ENCODE results near the gene GP1BA. TPM values are rescaled to one million over a fixed set of nuclear protein-coding genes. Genes with fewer than 3 reads are reported as not detected.

The GP1BA gene
- total and polyA plus RNA-seq, 2 donors (not counting 1 experiment from before 2014, with no cell fraction given): 0.06 TPM; not detected in 1

DNA sequence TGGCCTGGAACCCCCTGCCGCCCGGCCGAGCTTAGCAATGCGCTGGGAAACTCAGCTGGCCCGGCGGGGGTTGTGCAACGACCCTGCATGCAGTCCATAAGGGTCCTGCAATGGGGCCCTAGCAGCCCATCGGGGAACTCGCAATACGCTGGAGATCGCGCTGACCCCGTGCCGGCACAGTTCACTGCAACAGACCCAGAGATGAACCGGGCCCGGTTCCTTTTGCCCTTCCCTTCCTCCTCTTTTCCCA, 7.4 kb downstream of the GP1BA start:
- intact Hi-C loops (cut with micrococcal nuclease): loop anchor here (2.0 kb wide), 1 partner anchor 31 kb away; no protein-coding TSS in a partner anchor
- Mint-ChIP-seq H3K9me3 (ENCODE audit: insufficient read depth) (no peaks in the 10 kb centered on the region), H3K27ac (peak overlapping the region; percentile 95), H3K27me3 (peaks cover under 1% of the 10 kb centered on the region), H3K4me3 (peak overlapping the region; percentile 89), H3K4me1 (peaks cover 55% of the 10 kb centered on the region)
- WGBS (ENCODE audit: insufficient coverage): 1% methylated on average over 16 of the region's 16 CpGs
- Histone ChIP-seq H3K27me3 (replicated peaks in 1 of 4; ENCODE audit: control extremely low read depth in 1 of 4, control insufficient read depth in 3 of 4, insufficient read depth in 4 of 4, low read length in 3 of 4) (no peaks in the 10 kb centered on the region), H3K36me3 (replicated peaks in 1 of 2; ENCODE audit: control extremely low read depth in 1 of 2, control insufficient read depth in 1 of 2, extremely low read depth in 1 of 2, insufficient read depth in 2 of 2, low read length in 1 of 2) (peaks cover 0 to 38% of the 10 kb centered on the region in 2 experiments), H3K79me2 (ENCODE audit: control insufficient read depth, insufficient read depth, low read length) (peaks cover 42% of the 10 kb centered on the region), H2AFZ (ENCODE audit: insufficient read depth, low read depth, low read length, poor library complexity, severe bottlenecking) (peak overlapping the region; percentile 78), H3K4me2 (replicated peaks; ENCODE audit: low read depth, low read length, poor library complexity, severe bottlenecking) (peak overlapping the region; percentile 99), H4K20me1 (ENCODE audit: control insufficient read depth, insufficient read depth, low read length, poor library complexity, severe bottlenecking) (peaks cover 6% of the 10 kb centered on the region), H3K4me1 (ENCODE audit: control insufficient read depth in 2 of 2, insufficient read depth in 2 of 2, low read length in 2 of 2) (peaks cover 45 to 54% of the 10 kb centered on the region in 2 donors), H3K27ac (ENCODE audit: low read length in 2 of 2) (peak overlapping the region; percentile 70 to 87), H3K4me3 (ENCODE audit: control extremely low read depth in 1 of 5, extremely low read depth in 1 of 5, insufficient read depth in 1 of 5, low read depth in 2 of 5, low read length in 4 of 5) (peak overlapping the region; percentile 68 to 100 (median 86)), H3K9ac (ENCODE audit: low read length) (peak overlapping the region; percentile 86), H3K9me3 (ENCODE audit: control extremely low read depth in 1 of 3, control insufficient read depth in 2 of 3, insufficient read depth in 1 of 3, low read length in 2 of 3) (no peaks in the 10 kb centered on the region)
- ATAC-seq (ENCODE audit: low read depth): no peak
- POLR2A ChIA-PET: interaction anchor here (0.7 to 2.6 kb wide), 12 partner anchors 10 to 796 kb away, joined by 3 to 38 read pairs (median 6); partner anchors contain the start of genes ARRB2, C17orf107, CAMTA2 and CHRNE
- CTCF ChIA-PET: interaction anchor here (0.9 to 3.1 kb wide), 15 partner anchors 9 to 149 kb away, joined by 3 to 24 read pairs (median 6); partner anchors contain the start of genes CAMTA2, CHRNE, INCA1 and KIF1C
- no peak for DNase-seq
- TF ChIP-seq, protein P1, sequence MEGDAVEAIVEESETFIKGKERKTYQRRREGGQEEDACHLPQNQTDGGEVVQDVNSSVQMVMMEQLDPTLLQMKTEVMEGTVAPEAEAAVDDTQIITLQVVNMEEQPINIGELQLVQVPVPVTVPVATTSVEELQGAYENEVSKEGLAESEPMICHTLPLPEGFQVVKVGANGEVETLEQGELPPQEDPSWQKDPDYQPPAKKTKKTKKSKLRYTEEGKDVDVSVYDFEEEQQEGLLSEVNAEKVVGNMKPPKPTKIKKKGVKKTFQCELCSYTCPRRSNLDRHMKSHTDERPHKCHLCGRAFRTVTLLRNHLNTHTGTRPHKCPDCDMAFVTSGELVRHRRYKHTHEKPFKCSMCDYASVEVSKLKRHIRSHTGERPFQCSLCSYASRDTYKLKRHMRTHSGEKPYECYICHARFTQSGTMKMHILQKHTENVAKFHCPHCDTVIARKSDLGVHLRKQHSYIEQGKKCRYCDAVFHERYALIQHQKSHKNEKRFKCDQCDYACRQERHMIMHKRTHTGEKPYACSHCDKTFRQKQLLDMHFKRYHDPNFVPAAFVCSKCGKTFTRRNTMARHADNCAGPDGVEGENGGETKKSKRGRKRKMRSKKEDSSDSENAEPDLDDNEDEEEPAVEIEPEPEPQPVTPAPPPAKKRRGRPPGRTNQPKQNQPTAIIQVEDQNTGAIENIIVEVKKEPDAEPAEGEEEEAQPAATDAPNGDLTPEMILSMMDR (IDR thresholded peaks at IDR 0.05): no peak
- TF ChIP-seq EZH2 (IDR thresholded peaks at IDR 0.05; ENCODE audit: borderline replicate concordance, insufficient read depth, low read depth, low read length, poor library complexity, severe bottlenecking): no peak

Measured in B cell (primary cell).